ENCODE data around the gene TMED10.
"Not testable (repeated sequence)": the region's sequence is repeated elsewhere in the genome, so short reads cannot be mapped to it uniquely, and the experiment has no call there.

TMED10 gene

GRCh38 chr14:75190023-75190422 lies 13.6 kb upstream of the TMED10 start:
- no peak for DNase-seq

- no peak for DNase-seq
Observed at GRCh38 chr14:75188520-75189268, 12.3 kb upstream of the TMED10 start.

- DNase-seq = no peak
Observed at GRCh38 chr14:75188086-75188485, 11.7 kb upstream of the TMED10 start.

- DNase-seq = no peak
Observed at GRCh38 chr14:75186953-75187352, 10.5 kb upstream of the TMED10 start.

- no peak for DNase-seq
Observed at GRCh38 chr14:75185251-75186040, 9.0 kb upstream of the TMED10 start.

- peak; percentile 31 for DNase-seq
Observed at GRCh38 chr14:75184492-75184891, 8.1 kb upstream of the TMED10 start.

- DNase-seq = no peak
Observed at GRCh38 chr14:75184039-75184438, 7.6 kb upstream of the TMED10 start.

GRCh38 chr14:75183225-75183624 lies 6.8 kb upstream of the TMED10 start:
- DNase-seq = no peak

GRCh38 chr14:75182821-75183220 lies 6.4 kb upstream of the TMED10 start:
- peak; percentile 83 for DNase-seq

- DNase-seq = not testable (repeated sequence)
Observed at GRCh38 chr14:75182163-75182562, 5.8 kb upstream of the TMED10 start.

- DNase-seq = no peak
Observed at GRCh38 chr14:75181293-75182062, 5.1 kb upstream of the TMED10 start.

- no peak for DNase-seq
Observed at GRCh38 chr14:75175677-75176141, 703 bp downstream of the TMED10 start.

- no peak for DNase-seq
Observed at GRCh38 chr14:75174066-75174465, 2.3 kb downstream of the TMED10 start.

GRCh38 chr14:75170772-75171171 lies 5.6 kb downstream of the TMED10 start:
- no peak for DNase-seq

GRCh38 chr14:75168586-75169335 lies 7.7 kb downstream of the TMED10 start:
- DNase-seq = no peak

GRCh38 chr14:75167325-75167724 lies 9.1 kb downstream of the TMED10 start:
- no peak for DNase-seq

- no peak for DNase-seq
Observed at GRCh38 chr14:75165586-75166391, 10.6 kb downstream of the TMED10 start.

GRCh38 chr14:75164809-75165208 lies 11.6 kb downstream of the TMED10 start:
- no peak for DNase-seq

GRCh38 chr14:75163677-75164076 lies 12.7 kb downstream of the TMED10 start:
- no peak for DNase-seq

GRCh38 chr14:75162631-75163030 lies 13.8 kb downstream of the TMED10 start:
- DNase-seq = no peak

GRCh38 chr14:75158843-75159614 lies 17.4 kb downstream of the TMED10 start:
- no peak for DNase-seq

All from fibroblast of skin of abdomen (primary cell).